K562 (cell line): ENCODE results near the gene TMEM81. TPM values are rescaled to one million over a fixed set of nuclear protein-coding genes. Genes with fewer than 3 reads are reported as not detected.

Experiments
- CEBPZ ChIP-seq: fragments of 150-350 bp; IDR thresholded peaks from 2 replicates; pipeline ENCODE4 v1.6.1; 2014; ENCODE audit warnings: low read depth, mild to moderate bottlenecking, low read length, borderline replicate concordance
- CTCFL ChIP-seq: IDR thresholded peaks from 2 replicates; pipeline ENCODE4 v1.6.1; 2011; ENCODE audit warnings: borderline replicate concordance, low read depth, mild to moderate bottlenecking, moderate library complexity, low read length; ENCODE audit not compliant: insufficient read depth, poor library complexity, severe bottlenecking
- DEAF1 ChIP-seq: fragments of 450-650 bp; formaldehyde crosslinking; IDR thresholded peaks from 2 replicates; pipeline ENCODE4 v1.4.0; 2020; ENCODE audit warnings: mild to moderate bottlenecking, moderate library complexity
- HEY1 ChIP-seq: fragments of 250-450 bp; sonication (Bioruptor Pico); IDR thresholded peaks from 2 replicates; pipeline ENCODE4 v1.5.0; 2020; ENCODE audit warnings: mild to moderate bottlenecking, moderate library complexity, borderline replicate concordance
- NONO ChIP-seq, 2 experiments: fragments of 200-400 bp in 1 of 2; fragments of 450-650 bp in 1 of 2; formaldehyde crosslinking in 1 of 2; IDR thresholded peaks; 2 replicates each; pipeline ENCODE4 v1.6.1; 2017; ENCODE audit warnings: low read depth in 2 of 2, mild to moderate bottlenecking in 2 of 2, moderate library complexity in 2 of 2, low read length in 1 of 2
- RAD21 ChIP-seq, 2 experiments: fragments of 250-450 bp in 1 of 2; fragments of 450-650 bp in 1 of 2; sonication (Bioruptor Pico) in 1 of 2; formaldehyde crosslinking in 1 of 2; IDR thresholded peaks in 1 of 2; conservative IDR thresholded peaks in 1 of 2; 2 replicates each; pipeline versions ENCODE4 v1.4.0 to v1.8.0; 2020 to 2022; ENCODE audit warnings: mild to moderate bottlenecking in 2 of 2, moderate library complexity in 1 of 2
- RB1 ChIP-seq: fragments of 450-650 bp; IDR thresholded peaks from 2 replicates; pipeline ENCODE4 v1.6.1; 2017; ENCODE audit warnings: low read depth, mild to moderate bottlenecking
- ZNF212 ChIP-seq: fragments of 450-650 bp; formaldehyde crosslinking; IDR thresholded peaks from 2 replicates; pipeline ENCODE4 v1.4.0; 2020; ENCODE audit warnings: mild to moderate bottlenecking
- ZNF609 ChIP-seq: sonication (generic); formaldehyde crosslinking; IDR thresholded peaks from 2 replicates; pipeline ENCODE4 v1.8.1; 2023; ENCODE audit warnings: missing genetic modification reagents, mild to moderate bottlenecking, borderline replicate concordance
- polyA plus RNA-seq, 8 experiments: library from polyadenylated mRNA; depleted of rRNA in 4 of 8; stranded (reverse) in 5 of 8; unstranded in 3 of 8; fragments of >200 nt; fragmentation: Nextera tagmentation in 2 of 8; fragmentation: Illumina TruSeq in 1 of 8; extraction: Ambion mirVana in 2 of 8; extraction: Trizol in 1 of 8; gene quantifications; 2 replicates each; pipeline versions ENCODE4 v1.2.1 to v1.2.3, GENCODE V29; 2011 to 2014; ENCODE audit warnings: inconsistent platforms in 1 of 8, missing spikeins in 1 of 8
- total RNA-seq, 7 experiments: library from RNA; depleted of rRNA in 6 of 7; stranded (reverse); fragments of >200 nt in 6 of 7; fragmentation: Illumina TruSeq in 2 of 7; extraction: Trizol in 2 of 7; gene quantifications; 2 replicates each; pipeline versions ENCODE4 v1.2.1 to v1.2.3, GENCODE V29; 2011 to 2021; ENCODE audit warnings: low replicate concordance in 1 of 7

The TMEM81 gene
- total and polyA plus RNA-seq, 9 of the 15 experiments (the other 6 are each of a cell fraction or from before 2014, with no cell fraction given): 3.2 to 6.1 (median 4.4) TPM

- peak; percentile 72 for TF ChIP-seq CTCFL
- TF ChIP-seq RB1: 0 out of 2 replicates have a peak, but pooled peaks have one; percentile 32
- TF ChIP-seq RAD21 (CRISPR knock-in tag; conservative IDR thresholded peaks at IDR 0.05 in 1 of 2, IDR thresholded peaks at IDR 0.05 in 1 of 2): peak; percentile 82 to 95
- no peak for TF ChIP-seq CEBPZ
- no peak for TF ChIP-seq HEY1
- peak; percentile 62; the same call in 1 of the 2 replicates for TF ChIP-seq DEAF1 (CRISPR knock-in tag)
- no peak for TF ChIP-seq ZNF212 (CRISPR knock-in tag)
- no peak for TF ChIP-seq ZNF609 (CRISPR knock-in tag)
- TF ChIP-seq NONO (IDR thresholded peaks at IDR 0.05; ENCODE audit: low read depth in 2 of 2, low read length in 1 of 2): no peak
These were observed 22.6 kb downstream of the TMEM81 start (continued) for GRCh38 chr1:205061665-205062069.
